ENCODE data around the gene RIMBP2.

DNA sequence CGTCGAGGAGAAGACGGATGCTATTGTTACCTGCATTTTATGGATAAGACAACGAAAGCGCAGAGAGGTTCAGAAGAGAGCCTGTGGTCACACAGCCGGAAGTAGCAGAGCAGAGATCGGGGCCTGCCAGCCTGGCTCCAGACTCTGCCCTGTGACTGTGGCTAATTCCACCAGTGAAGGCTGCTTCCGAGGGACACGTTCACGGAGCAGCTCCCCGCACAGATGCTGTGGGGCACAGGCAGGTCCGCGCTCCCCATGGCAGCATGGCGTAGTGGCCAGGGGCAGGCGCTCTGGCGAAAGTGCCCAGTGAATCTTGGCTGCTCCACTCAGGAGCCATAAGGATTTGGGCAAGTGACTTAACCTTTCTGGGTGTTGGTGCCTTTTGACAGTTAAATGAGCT, 9.8 kb downstream of the RIMBP2 start:
- TF ChIP-seq CTCF (conservative IDR thresholded peaks at IDR 0.05 in 1 of 2, IDR thresholded peaks at IDR 0.05 in 1 of 2; ENCODE audit: extremely low read depth in 1 of 2, insufficient read depth in 1 of 2, low read depth in 1 of 2, low read length in 2 of 2) = no peak
- no peak for TF ChIP-seq EZH2 (IDR thresholded peaks at IDR 0.05; ENCODE audit: borderline replicate concordance, low read length)
